GM18861 (cell line): ENCODE results near the gene SNTG2.

Experiments
- ATAC-seq: cut with Tn5 transposase; IDR thresholded peaks from one replicate; pipeline ENCODE4 v1.9.1; 2021; ENCODE audit not compliant: unreplicated experiment

SNTG2 gene

DNA sequence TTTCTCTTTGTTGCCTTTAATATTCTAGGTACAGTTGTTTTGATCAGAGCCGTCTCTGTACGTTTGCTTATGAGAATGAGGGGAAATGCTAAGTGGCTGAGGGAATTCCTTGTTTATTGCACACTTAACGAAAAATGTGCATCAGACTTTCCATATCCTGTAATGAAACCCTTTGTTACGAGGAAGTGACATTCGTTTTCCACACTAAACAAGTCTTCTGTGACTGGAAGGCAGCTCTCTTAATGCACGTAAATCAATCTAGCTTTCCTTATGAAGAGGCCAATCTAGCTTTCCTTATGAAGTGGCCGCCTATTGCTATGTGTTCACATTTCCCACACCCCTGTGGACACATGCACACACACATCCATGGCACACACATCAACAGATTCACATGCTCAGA, 186.2 kb downstream of the SNTG2 start:
- no peak for ATAC-seq

DNA sequence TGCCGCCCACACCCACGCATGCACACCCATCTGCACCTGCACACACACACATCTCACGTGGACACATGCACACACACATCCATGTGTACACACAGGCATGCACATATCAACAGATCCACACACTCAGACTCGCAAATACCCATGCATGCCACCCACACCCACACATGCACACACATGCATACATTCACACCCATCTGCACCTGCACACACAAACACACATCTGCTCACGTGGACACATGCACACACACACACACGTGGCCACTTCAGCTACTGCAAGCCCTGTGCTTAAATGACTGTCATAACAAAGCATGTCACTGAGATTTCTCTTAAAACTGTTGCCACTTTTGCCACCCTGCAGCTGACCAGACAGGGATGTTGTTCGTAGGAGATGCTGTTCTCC, 186.6 kb downstream of the SNTG2 start:
- ATAC-seq = no peak

DNA sequence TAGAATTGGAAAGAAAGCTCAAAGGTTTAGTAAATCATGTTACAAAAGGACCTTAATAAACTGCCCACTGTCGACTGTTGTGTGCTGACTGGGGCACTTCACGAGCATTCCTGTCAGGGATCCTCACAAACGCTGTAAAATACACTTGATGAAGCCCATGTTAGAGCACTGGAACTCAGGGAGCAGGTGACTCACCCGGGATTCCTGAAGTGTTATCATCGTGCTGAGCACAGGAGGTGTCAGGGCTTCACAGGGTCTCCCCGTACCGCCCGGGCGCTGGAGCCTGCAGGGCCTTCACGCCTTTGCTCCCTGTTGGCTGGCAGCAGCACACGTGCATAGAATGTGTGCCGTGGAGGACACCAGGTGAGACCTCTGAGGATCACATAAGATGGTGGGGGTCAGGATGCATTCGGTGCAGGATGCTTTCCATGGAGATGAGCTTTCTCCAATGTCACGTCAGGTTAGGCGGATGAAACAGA, 187.3 kb downstream of the SNTG2 start:
- ATAC-seq = no peak

DNA sequence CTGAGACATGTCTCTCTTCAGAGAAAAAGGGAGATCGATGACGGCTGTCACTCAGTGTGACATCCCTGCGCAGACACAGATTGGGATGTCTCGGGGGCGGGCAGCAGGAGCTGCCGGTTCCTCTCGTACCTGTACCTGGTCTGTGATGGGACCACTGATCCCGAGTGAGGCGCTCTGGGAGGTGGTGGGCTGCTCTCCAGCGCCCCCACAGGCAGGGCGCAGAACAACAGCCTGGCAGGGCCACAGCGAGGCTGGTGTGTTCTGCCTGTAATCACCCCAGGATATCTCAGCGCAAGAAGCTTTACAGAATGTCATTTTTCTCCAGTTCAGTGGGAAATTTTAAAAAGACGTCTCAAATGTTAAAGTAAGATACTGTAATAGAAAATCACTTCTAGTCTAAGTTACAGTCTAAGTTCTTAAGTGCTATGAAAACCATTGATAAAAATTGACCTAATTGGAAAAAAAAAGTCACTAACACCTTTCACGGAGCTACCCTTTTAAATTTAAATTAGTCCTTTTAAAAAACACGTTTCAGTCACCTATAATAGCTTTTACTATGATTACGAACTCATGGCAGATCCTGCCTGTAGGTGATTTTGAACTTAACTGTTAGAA, 189.8 kb downstream of the SNTG2 start:
- ATAC-seq = no peak

DNA sequence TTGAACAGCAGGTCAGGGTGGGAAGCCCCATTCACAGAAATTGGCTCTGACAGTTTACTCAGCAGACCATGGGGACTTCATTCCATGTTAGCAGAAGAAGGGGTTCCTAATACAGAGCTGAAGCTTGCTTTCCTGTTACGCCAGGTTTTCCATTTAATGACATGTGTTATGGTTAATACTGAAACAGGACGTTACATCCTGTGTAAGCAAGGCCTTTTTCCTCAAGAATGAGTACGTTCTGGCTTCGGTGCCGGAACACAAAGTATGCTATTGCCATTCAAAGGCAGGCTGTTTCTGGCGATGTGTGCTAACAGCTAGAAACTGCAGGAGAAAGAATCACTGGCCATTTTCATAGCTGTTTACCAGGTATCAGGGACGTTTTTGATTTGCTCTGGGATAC, 190.4 kb downstream of the SNTG2 start:
- no peak for ATAC-seq

DNA sequence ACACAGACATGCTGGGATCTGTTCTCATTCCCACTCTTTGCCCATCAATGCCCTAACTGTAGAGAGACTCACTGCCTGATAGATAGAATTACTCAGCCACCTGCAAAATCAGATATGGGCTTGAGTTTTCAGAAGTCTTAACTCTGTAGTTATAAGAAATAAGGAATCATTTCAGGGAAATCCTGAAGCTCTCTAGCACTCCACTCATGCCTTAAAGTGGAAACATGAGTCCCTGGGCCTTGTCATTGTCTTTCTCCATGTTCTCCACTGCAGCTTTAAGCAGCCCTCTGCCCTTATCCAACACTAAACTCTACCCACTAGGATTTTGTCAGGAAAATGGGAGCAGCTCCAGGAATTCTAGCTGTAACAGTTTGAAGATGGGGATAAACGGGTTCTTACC, 192.5 kb downstream of the SNTG2 start:
- no peak for ATAC-seq

DNA sequence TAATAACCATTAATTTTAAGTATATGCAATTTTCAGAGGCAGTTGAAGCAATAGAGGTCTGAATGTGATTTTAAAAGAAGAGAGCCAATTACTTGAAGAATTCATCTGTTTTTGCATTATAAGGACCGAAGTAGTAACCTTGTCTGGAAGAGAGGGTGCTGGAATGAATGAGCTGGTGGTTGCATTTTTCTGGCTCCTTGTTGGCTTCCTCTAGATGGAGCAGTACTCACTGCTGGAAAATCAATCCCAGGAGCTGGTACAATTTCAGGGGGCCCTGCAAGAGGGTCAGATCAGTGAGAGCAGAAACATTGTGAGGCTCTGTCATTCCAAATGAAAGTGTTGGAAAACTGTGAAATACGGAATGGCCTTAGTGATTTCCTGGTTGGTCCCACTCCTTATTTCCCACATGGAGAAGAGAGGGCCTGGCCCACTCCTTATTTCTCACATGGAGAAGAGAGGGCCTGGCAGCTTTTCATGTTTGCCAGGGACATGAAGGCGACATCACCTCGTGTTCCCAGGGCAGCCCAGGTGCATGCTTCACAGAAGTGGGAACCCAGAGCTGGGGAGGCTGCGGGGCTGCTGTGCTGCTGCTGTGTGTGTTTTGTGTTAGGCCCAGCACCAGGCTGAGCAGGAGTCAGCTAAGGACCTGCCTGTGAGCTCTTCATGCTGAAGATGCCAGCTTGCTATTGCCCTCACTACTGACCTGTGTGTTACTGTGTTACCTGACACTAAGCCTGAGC, 197.4 kb downstream of the SNTG2 start:
- no peak for ATAC-seq

DNA sequence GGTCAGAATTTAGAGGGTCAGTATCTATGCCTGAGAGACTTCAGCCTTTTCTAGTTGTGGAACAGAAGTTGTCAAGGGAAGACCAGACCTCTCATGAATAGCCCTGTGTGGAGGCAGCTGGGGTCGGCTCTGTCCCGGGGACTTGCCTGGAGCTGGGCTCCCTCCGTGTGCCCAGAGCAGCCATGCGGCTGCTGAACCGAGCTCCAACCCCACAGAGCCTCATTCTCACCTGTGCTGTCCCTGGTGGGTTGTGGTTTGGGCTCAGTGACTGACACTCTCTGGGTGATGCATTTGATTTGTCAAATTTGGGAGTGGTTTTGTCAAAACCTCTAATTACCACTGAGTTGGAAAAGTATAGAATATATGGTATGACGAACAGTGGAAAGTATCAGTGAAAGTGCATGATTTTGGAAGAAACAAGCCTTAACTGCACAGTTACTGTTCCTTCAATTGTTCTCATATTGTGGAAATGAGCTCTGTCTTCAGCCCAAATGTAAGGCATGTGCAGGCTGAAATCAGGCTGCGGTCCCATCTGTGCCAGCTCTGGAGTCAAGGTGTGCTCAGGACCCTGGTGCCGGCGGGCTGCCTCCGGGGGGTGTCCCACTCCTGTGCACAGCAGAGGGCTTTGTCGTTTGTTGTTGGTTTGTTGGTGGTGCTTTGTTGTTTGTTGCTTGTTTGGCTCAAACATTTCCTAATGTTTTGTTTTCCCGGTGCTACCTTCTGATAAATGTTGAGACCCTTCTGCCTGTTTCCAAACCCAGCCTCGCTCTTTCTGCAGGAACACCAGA, 200.3 kb downstream of the SNTG2 start:
- ATAC-seq = no peak

DNA sequence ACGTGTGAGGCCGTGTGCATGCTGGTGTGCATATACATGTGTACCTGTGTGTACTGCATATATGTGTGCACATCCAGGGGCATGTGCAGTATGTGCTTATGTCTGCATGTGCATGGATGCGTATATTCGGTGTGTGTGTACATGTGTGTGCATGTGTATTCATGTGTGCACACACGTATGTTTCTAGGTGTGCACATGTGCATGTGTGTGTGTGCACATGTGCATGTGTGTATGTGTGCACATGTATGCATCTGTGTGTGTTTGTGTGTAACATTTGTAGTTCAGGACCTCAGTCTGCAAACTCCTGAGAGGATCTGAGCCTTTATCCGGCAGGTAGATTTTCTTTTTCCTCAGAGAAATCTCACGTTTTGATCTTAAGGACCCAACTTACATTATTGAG, 201.7 kb downstream of the SNTG2 start:
- no peak for ATAC-seq

DNA sequence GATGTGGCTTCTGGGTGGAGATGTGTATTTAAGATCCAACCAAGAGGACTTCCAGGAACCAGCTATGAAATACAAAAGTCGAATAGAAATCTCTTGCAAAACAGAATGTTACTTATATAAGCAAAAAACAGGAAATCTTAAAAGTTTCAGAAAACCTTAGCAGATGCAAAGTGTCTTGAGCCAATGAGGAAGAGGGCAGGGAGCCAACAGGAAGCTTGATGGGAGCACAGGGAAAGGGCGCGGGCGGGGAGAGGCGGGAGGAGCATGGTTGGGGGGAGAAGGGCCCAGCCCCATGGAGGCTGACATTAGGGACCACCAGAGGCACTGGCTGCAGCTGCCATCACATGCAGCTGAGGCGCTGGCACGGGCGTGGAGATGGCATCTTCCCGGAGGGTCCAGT, 203.3 kb downstream of the SNTG2 start:
- no peak for ATAC-seq

DNA sequence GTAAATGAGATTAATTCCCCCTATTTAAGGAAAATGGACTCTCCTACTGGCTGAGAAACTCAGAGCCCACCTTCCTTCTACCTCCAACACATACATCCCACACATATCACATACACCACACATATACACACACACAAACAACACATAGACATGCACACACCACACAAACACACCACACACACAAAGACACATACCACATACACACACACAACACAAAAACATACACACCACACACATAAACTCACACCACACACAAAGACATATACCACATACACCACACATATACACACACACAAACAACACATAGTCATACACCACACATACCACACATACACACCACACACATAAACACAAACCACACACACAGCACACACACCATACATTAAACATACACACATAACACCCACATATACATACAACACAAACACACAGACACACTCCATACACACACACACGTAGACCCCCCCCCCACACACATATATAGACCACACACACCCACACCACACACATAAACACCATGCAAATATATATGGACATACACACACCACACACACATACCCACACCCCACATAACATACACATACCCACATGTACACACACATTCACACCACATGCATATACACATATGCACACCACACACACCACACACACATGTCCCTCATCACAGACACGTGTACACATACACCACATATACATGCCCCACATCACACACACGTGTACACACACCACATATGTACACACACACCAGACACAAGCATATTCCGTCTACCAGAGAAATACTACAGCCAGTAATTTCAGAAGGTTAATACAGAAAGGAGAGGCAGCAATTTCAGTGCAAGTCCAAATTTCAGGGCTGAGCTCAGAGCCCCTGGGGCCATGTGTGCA, 204.3 kb downstream of the SNTG2 start:
- no peak for ATAC-seq

DNA sequence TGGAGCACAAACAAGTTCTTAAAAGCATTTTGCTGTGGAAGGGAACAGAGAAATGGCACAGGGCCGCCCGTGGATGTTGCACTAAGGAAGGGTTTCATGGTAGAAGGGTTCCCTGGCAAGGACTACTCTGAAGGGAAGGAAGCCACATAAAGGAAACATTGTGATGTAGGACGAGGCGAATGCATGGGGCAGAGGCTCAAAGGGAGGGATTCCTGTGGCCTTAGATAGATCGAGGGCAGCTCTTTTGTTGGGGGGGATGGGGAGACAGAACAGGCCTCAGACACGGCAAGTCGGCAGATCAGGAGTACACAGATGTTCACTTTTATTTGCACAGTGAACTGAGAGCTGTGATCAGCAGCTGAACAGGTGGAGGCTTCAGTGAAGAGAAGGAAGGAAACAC, 205.4 kb downstream of the SNTG2 start:
- no peak for ATAC-seq

DNA sequence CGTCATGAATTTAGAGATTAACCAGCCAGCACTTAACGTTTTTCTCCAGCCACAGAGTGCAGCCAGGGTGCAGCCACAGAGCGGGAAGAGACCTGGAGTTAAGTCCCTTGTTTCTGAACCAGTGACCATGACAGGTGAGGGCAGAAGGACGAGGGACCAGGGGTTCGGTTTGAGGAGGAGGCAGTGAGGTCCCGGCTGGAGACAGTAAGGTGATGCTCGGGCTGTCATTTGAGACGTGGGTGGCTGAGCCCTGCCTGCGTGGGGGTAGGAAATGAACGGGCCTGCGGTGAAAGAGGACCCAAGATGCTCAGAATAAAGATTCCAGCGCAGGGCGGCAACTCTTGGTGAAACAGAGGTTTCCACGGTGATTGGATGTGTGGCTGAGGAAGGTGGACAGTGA, 205.9 kb downstream of the SNTG2 start:
- no peak for ATAC-seq

DNA sequence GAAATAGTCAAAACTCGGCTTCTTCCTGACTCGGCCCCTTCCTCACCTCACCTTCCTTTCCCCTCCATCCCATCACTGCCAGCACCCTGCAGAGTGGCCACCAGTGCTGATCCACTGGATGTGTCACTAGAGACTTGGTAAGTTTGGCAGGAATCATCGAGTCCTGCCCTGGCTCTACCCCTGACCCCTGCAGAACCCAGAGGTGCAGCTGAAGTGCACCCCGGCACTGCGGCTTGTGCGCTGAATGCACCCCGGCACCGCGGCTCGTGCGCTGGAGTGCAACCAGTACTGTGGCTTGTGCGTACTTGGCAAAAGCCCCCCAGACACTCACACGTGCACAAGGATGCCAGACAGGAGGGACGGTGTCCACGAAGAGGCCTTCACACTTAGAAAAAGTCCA, 206.5 kb downstream of the SNTG2 start:
- ATAC-seq = no peak

DNA sequence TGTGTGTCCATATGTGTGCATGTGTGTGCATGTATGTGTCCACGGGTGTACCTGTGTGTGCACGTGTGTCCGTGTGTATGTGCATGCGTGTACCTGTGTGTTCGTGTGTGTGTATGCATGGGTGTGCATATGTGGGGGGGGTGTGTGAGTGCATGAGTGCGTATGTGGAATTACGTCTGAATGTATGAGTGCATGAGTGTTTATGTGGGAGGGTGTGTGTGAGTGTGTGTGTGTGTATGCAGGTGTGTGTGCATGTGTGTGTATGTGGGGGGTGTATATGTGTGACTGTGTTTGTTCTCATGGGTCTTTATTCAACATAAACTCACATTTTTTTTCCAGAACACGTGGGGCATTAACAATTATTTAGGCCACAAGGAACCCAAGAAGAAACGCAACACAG, 208.4 kb downstream of the SNTG2 start:
- ATAC-seq = no peak

DNA sequence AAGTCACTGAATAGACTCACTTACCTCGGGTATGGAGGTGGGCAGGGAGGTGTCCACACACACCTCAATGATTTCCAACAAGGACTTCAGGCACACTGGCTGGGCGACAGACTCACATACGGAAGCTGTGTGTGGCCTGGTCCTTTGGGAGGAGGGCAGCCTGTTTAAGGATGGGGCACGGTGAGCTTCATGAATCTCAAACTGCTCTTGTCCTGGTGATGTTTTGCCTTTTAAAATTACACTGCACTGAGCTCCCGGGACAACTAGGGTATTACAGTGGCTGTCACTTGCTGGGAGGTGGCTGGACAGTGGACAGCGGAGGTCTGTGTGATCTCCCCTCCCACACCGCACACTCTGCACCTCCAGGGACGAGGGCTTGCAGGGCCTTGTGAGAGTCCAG, 211.6 kb downstream of the SNTG2 start:
- no peak for ATAC-seq

DNA sequence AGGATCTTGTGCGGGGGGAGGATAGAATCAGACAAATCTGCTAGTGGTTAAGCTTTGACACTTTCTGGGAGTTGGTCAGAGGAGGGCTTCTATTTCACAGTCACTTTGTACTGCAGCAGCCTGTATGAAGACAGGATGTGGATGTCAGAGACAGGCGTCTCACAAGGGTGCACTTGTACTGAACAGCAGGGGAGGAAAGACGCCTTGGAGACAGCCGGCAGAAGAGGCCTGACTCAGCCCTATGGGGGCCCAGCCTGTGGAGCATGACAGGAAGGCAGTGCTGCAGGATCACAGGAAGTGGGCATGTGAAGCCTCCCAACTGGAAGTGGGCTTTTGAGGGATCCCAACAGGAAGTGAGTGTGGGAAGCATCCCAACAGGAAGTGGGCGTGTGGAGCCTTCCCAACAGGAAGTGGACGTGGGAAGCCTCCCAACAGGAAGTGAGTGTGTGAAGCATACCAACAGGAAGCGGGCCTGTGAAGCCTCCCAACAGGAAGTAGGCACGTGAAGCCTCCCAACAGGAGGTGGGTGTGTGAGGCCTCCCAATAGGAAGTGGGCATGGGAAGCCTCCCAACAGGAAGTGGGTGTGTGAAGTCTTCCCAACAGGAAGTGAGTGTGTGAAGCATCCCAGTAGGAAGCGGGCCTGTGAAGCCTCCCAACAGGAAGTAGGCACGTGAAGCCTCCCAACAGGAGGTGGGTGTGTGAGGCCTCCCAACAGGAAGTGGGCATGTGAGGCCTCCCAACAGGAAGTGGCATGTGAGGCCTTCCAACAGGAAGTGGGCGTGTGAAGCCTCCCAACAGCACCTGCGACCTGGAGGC, 212.3 kb downstream of the SNTG2 start:
- ATAC-seq = no peak

DNA sequence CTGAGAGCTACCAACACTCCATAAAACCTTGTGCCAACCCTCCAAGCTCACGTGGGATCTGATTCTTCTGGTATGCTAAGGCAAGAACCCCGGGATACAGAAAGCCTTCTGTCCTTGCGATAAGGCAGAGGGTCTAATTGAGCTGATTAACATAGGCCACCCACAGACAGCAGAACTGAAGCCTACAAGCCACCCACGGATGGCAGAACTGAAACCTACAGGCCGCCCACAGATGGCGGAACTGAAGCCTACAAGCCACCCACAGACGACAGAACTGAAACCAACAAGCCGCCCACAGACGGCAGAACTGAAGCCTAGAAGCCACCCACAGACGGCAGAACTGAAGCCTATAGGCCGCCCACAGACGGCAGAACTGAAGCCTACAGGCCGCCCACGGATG, 216.3 kb downstream of the SNTG2 start:
- no peak for ATAC-seq

DNA sequence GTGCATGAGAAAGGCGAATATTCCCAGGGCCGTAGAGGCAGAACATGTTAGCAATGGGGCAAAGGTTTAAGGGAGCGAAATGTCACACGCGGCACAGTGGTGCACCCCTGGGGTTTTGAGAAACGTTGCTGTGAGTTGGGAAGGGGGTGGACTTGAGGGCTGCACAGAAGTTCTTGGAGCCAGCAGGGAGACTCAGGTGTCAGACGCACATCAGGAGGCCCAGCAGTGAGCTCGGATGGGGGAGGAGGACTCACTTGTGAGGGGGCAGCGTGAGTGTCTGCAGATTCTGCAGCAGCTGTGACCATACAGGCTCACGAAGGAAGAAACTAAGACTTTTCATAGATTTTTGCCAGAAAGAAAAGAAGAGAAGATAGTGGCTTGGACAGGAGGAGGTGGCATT, 218.2 kb downstream of the SNTG2 start:
- no peak for ATAC-seq

DNA sequence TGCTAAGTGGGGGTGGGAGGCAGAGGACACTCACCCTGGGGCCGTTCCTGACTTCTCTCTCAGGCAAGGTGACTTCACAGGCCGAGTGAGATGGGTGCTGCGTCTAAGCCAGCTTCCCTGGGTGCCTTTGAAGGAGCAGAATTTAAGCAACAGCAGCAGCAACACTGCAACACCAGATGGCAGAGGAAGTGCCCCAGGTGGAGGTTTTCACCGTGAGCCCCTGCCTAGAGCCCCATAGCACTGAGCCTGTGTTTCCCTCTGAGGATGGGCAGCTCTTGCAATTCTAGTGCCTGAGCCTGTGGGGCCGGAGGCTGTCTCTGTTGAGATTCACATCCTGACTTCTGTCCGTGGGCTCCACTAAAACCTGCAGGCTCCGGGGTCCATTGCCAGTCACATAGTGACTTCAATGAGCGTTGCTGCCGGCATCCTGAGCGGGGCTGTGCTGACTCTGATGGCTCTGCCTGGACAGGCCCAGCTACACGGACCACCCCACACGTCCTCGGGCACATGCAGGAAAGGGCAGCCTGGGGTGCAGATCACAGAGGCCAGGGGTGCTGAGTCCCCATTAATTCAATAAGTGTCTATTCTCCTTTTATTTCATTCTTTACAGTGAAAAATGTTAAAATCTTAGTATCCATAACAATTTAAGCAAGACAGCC, 218.8 kb downstream of the SNTG2 start:
- no peak for ATAC-seq
